ENCODE data around the gene CEACAM21. TPM values are rescaled to one million over a fixed set of nuclear protein-coding genes. Genes with fewer than 3 reads are reported as not detected.

CEACAM21 gene
- total RNA-seq, 1 experiment from 2014 or later = 0.25 TPM

DNA sequence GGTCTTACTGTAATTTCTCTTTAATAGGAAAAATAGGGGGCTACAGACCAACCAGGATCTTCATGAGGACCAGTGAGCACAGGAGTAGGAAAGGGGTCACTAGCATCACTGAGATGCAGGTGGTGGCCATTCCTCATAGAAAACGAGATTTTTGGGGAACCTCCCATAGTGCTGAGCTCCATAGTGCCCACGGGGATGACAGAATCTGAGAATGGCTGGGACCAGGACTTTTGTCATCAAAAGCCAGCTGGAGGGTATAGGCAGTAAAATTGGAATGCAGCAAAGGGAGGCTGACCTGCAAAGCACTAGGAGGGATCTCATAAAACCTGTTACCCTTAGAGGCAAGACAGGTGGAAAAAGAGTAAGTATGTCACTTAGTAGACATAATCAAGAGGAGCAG, 28.4 kb upstream of the CEACAM21 start:
- no peak for ATAC-seq
- CTCF ChIA-PET = interaction anchor here (1.0 to 3.1 kb wide), 2 partner anchors 9 to 16 kb away, joined by 3 to 8 read pairs; no protein-coding TSS in a partner anchor

More for the DNA sequence above, 28.4 kb upstream of the CEACAM21 start:
- no peak for DNase-seq (ENCODE audit: low read depth, low spot score)
- RAD21 ChIA-PET (ENCODE audit: low non-redundant PET in 1 of 2, low total read pairs in 2 of 2, uncharacterized antibody in 2 of 2, unreplicated experiment in 2 of 2) = no interaction called here
- Histone ChIP-seq H3K36me3 (ENCODE audit: control insufficient read depth in 1 of 2, insufficient read depth in 2 of 2, low read length in 2 of 2) (no peaks in the 10 kb centered on the region), H3K79me2 (ENCODE audit: insufficient read depth, low read length) (no peaks in the 10 kb centered on the region), H3K4me1 (ENCODE audit: control insufficient read depth in 1 of 2, insufficient read depth in 2 of 2, low read length in 2 of 2) (no peaks in the 10 kb centered on the region), H3K9me3 (ENCODE audit: control insufficient read depth in 1 of 2, insufficient read depth in 1 of 2, low read depth in 1 of 2, low read length in 2 of 2) (no peaks in the 10 kb centered on the region), H3K9me2 (ENCODE audit: insufficient read depth) (no peaks in the 10 kb centered on the region), H3K4me3 (replicated peaks in 1 of 2; ENCODE audit: low read depth in 1 of 2, low read length in 2 of 2) (no peak overlapping the region), H4K20me1 (ENCODE audit: insufficient read depth) (no peaks in the 10 kb centered on the region), H2AFZ (ENCODE audit: low read depth, low read length, poor library complexity, severe bottlenecking) (no peak overlapping the region), H3K27ac (ENCODE audit: low read depth, low read length) (no peak overlapping the region), H3K9ac (ENCODE audit: low read length) (no peak overlapping the region), H3K4me2 (ENCODE audit: low read length) (no peak overlapping the region), H3K27me3 (ENCODE audit: insufficient read depth, low read length) (peaks cover 21% of the 10 kb centered on the region)
- TF ChIP-seq SIN3A (IDR thresholded peaks at IDR 0.05; ENCODE audit: low read depth) (no peak), REST (IDR thresholded peaks at IDR 0.05; ENCODE audit: low read depth) (no peak), RAD21 (IDR thresholded peaks at IDR 0.05; ENCODE audit: low read depth) (no peak), POLR2A (IDR thresholded peaks at IDR 0.05; ENCODE audit: borderline replicate concordance, extremely low read depth, insufficient read depth, insufficient read length) (no peak), EZH2 (IDR thresholded peaks at IDR 0.05) (no peak), JUND (IDR thresholded peaks at IDR 0.05) (no peak), POLR2AphosphoS5 (IDR thresholded peaks at IDR 0.05; ENCODE audit: low read depth, low read length) (no peak), ZNF274 (IDR thresholded peaks at IDR 0.05; ENCODE audit: low read depth, low read length) (no peak), TCF7L2 (IDR thresholded peaks at IDR 0.05; ENCODE audit: borderline replicate concordance, extremely low read depth, insufficient read depth, insufficient read length) (no peak), YY1 (IDR thresholded peaks at IDR 0.05; ENCODE audit: extremely low read depth, insufficient replicate concordance, low read depth, low read length) (no peak), ZFX (IDR thresholded peaks at IDR 0.05) (no peak), SP1 (IDR thresholded peaks at IDR 0.05; ENCODE audit: low read depth) (no peak), FOSL1 (IDR thresholded peaks at IDR 0.05; ENCODE audit: low read depth) (no peak), CEBPB (IDR thresholded peaks at IDR 0.05; ENCODE audit: low read depth) (no peak), CBX3 (IDR thresholded peaks at IDR 0.05; ENCODE audit: low read depth) (no peak), SRF (IDR thresholded peaks at IDR 0.05; ENCODE audit: low read depth) (no peak)
- TF ChIP-seq, protein P1, sequence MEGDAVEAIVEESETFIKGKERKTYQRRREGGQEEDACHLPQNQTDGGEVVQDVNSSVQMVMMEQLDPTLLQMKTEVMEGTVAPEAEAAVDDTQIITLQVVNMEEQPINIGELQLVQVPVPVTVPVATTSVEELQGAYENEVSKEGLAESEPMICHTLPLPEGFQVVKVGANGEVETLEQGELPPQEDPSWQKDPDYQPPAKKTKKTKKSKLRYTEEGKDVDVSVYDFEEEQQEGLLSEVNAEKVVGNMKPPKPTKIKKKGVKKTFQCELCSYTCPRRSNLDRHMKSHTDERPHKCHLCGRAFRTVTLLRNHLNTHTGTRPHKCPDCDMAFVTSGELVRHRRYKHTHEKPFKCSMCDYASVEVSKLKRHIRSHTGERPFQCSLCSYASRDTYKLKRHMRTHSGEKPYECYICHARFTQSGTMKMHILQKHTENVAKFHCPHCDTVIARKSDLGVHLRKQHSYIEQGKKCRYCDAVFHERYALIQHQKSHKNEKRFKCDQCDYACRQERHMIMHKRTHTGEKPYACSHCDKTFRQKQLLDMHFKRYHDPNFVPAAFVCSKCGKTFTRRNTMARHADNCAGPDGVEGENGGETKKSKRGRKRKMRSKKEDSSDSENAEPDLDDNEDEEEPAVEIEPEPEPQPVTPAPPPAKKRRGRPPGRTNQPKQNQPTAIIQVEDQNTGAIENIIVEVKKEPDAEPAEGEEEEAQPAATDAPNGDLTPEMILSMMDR (IDR thresholded peaks at IDR 0.05 in 2 of 3, conservative IDR thresholded peaks at IDR 0.05 in 1 of 3; ENCODE audit: borderline replicate concordance in 1 of 3, insufficient read depth in 1 of 3, low read depth in 2 of 3, low read length in 2 of 3) = no peak
- TF ChIP-seq, protein P2, sequence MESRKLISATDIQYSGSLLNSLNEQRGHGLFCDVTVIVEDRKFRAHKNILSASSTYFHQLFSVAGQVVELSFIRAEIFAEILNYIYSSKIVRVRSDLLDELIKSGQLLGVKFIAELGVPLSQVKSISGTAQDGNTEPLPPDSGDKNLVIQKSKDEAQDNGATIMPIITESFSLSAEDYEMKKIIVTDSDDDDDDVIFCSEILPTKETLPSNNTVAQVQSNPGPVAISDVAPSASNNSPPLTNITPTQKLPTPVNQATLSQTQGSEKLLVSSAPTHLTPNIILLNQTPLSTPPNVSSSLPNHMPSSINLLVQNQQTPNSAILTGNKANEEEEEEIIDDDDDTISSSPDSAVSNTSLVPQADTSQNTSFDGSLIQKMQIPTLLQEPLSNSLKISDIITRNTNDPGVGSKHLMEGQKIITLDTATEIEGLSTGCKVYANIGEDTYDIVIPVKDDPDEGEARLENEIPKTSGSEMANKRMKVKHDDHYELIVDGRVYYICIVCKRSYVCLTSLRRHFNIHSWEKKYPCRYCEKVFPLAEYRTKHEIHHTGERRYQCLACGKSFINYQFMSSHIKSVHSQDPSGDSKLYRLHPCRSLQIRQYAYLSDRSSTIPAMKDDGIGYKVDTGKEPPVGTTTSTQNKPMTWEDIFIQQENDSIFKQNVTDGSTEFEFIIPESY (IDR thresholded peaks at IDR 0.05; ENCODE audit: extremely low read depth, insufficient replicate concordance, low read length) = no peak
- TF ChIP-seq, protein P3, sequence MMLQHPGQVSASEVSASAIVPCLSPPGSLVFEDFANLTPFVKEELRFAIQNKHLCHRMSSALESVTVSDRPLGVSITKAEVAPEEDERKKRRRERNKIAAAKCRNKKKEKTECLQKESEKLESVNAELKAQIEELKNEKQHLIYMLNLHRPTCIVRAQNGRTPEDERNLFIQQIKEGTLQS (IDR thresholded peaks at IDR 0.05) = no peak
- intact Hi-C loops (cut with micrococcal nuclease) = no loop called here
- POLR2A ChIA-PET = no interaction called here
- BruUV-seq (replicated peaks) = no TSS peak
